HepG2 (cell line): Measurements from ENCODE around the gene CYP2W1. TPM values are rescaled to one million over a fixed set of nuclear protein-coding genes. Genes with fewer than 3 reads are reported as not detected.
A peak's percentile ranks its signal among the peaks of the same experiment; 100 is the strongest.

Experiments
- ATAC-seq: fragments of 200-7000 bp; cut with Tn5 transposase; 3 replicates; pipeline ENCODE4 v1.9.1; 2020; ENCODE audit warnings: mild to moderate bottlenecking, moderate library complexity
- BruUV-seq: library from RNA; stranded (reverse); fragments of 400-500 nt; replicated peaks from 2 replicates; lab custom pipeline; 2021; lab: Mats Ljungman, UMichigan
- CTCF ChIA-PET: fragments of 300-600 bp; formaldehyde crosslinking; extraction: SDS; loops from one replicate; lab custom pipeline; 2021; ENCODE audit warnings: low total read pairs, inconsistent platforms, low intra/inter-chr PET ratio; lab: Yijun Ruan, JAX
- POLR2A ChIA-PET: fragments of 350-600 bp; sonication (Branson Sonifier 250); formaldehyde crosslinking; loops from one replicate; lab custom pipeline; 2020; ENCODE audit warnings: antibody characterized with exemption, inconsistent platforms; lab: Yijun Ruan, JAX
- DNase-seq: peaks from one replicate; pipeline ENCODE4 v3.0.0-alpha.2; 2015; ENCODE audit warnings: low spot score
- FAIRE-seq: peaks from 3 replicates; lab custom pipeline; 2011; peaks lifted over from hg19 to GRCh38; lab: Jason Lieb, UNC
- H2AFZ ChIP-seq: one replicate; pipeline ENCODE4 v1.6.1; 2011; ENCODE audit warnings: low read length, inconsistent platforms
- H3K27ac ChIP-seq: fragments of 300-600 bp; 3 replicates; pipeline ENCODE4 v1.8.0; 2011; ENCODE audit warnings: mixed run types, mild to moderate bottlenecking, mixed read lengths, low read length, inconsistent platforms; ENCODE audit not compliant: insufficient read depth; ENCODE audit errors: extremely low read length
- H3K27me3 ChIP-seq, 2 experiments: fragments of 200-600 bp in 1 of 2; 2 replicates in 1 of 2; 3 replicates in 1 of 2; pipeline versions ENCODE4 v1.6.0 to v1.8.0; 2011; ENCODE audit warnings: low read length in 2 of 2, mild to moderate bottlenecking in 2 of 2, moderate library complexity in 2 of 2, inconsistent platforms in 1 of 2; ENCODE audit not compliant: insufficient read depth in 2 of 2, control insufficient read depth in 1 of 2
- H3K36me3 ChIP-seq, 2 experiments: fragments of 200-600 bp in 1 of 2; replicated peaks in 1 of 2; 2 replicates in 1 of 2; 3 replicates in 1 of 2; pipeline versions ENCODE4 v1.5.1 to v1.8.0; 2011; ENCODE audit warnings: low read length in 2 of 2, inconsistent platforms in 1 of 2; ENCODE audit not compliant: insufficient read depth in 2 of 2, control insufficient read depth in 1 of 2
- H3K4me1 ChIP-seq: 2 replicates; pipeline ENCODE4 v1.5.1; 2012; ENCODE audit warnings: low read length, inconsistent platforms; ENCODE audit not compliant: insufficient read depth
- H3K4me2 ChIP-seq: 2 replicates; pipeline ENCODE4 v1.6.0; 2011; ENCODE audit warnings: low read depth, low read length, inconsistent platforms
- H3K4me3 ChIP-seq, 3 experiments: fragments of 200-600 bp in 1 of 3; sonication (generic), shearing (Covaris generic) in 1 of 3; replicated peaks in 1 of 3; 2 replicates each; pipeline ENCODE4 v1.5.1; 2011 to 2016; ENCODE audit warnings: low read length in 3 of 3, inconsistent platforms in 2 of 3, low read depth in 2 of 3, mild to moderate bottlenecking in 2 of 3, control low read depth in 1 of 3, mixed read lengths in 1 of 3; ENCODE audit not compliant: insufficient read depth in 1 of 3
- H3K79me2 ChIP-seq: one replicate; pipeline ENCODE4 v1.6.1; 2011; ENCODE audit warnings: low read length, inconsistent platforms; ENCODE audit not compliant: insufficient read depth
- H3K9ac ChIP-seq: 2 replicates; pipeline ENCODE4 v1.6.0; 2011; ENCODE audit warnings: mild to moderate bottlenecking, low read depth, low read length, inconsistent platforms; ENCODE audit not compliant: insufficient read depth
- H3K9me3 ChIP-seq: 2 replicates; pipeline ENCODE4 v1.5.1; 2012; ENCODE audit warnings: mild to moderate bottlenecking, low read length
- H4K20me1 ChIP-seq: 2 replicates; pipeline ENCODE4 v1.6.0; 2011; ENCODE audit warnings: inconsistent platforms, mild to moderate bottlenecking, low read length, moderate library complexity; ENCODE audit not compliant: insufficient read depth
- DR1 ChIP-seq: sonication (generic); formaldehyde crosslinking; IDR thresholded peaks from 2 replicates; pipeline ENCODE4 v1.8.0; 2021; ENCODE audit warnings: mild to moderate bottlenecking, missing genetic modification reagents, inconsistent platforms
- GATAD2A ChIP-seq: IDR thresholded peaks from 2 replicates; pipeline ENCODE4 v1.6.1; 2016
- GFI1 ChIP-seq: sonication (generic); formaldehyde crosslinking; IDR thresholded peaks from 2 replicates; pipeline ENCODE4 v1.5.0; 2020; ENCODE audit warnings: missing genetic modification reagents, mild to moderate bottlenecking, borderline replicate concordance
- KDM2A ChIP-seq: sonication (generic); formaldehyde crosslinking; IDR thresholded peaks from 2 replicates; pipeline ENCODE4 v1.4.0; 2020; ENCODE audit warnings: low read depth, missing genetic modification reagents, borderline replicate concordance
- NFKBIZ ChIP-seq: IDR thresholded peaks from 2 replicates; pipeline ENCODE4 v1.6.1; 2018; ENCODE audit warnings: missing genetic modification reagents, missing compliant biosample characterization
- NR2F6 ChIP-seq, 2 experiments: IDR thresholded peaks; 2 replicates each; pipeline ENCODE4 v1.6.1; 2016; ENCODE audit warnings: antibody characterized with exemption in 1 of 2, mild to moderate bottlenecking in 1 of 2
- POLR2G ChIP-seq: fragments of 200-400 bp; formaldehyde crosslinking; IDR thresholded peaks from 2 replicates; pipeline ENCODE4 v1.6.1; 2018; ENCODE audit warnings: mild to moderate bottlenecking, low read depth, low read length, moderate library complexity
- ZC3H4 ChIP-seq: sonication (generic); formaldehyde crosslinking; IDR thresholded peaks from 2 replicates; pipeline ENCODE4 v1.4.0; 2020; ENCODE audit warnings: missing genetic modification reagents, borderline replicate concordance
- ZNF326 ChIP-seq: sonication (generic); formaldehyde crosslinking; IDR thresholded peaks from 2 replicates; pipeline ENCODE4 v1.4.0; 2020; ENCODE audit warnings: missing genetic modification reagents, borderline replicate concordance
- ZNF354B ChIP-seq: sonication (generic); formaldehyde crosslinking; IDR thresholded peaks from 2 replicates; pipeline ENCODE4 v1.8.0; 2022; ENCODE audit warnings: mild to moderate bottlenecking, missing genetic modification reagents
- ZNF382 ChIP-seq: sonication (generic); formaldehyde crosslinking; IDR thresholded peaks from 2 replicates; pipeline ENCODE4 v1.5.0; 2020; ENCODE audit warnings: missing genetic modification reagents, mild to moderate bottlenecking, borderline replicate concordance
- WGBS: methylation state at CpG from one replicate; pipeline ENCODE4 v1.1.6; 2017; ENCODE audit warnings: low lambda C conversion rate; 5-methylcytosine and 5-hydroxymethylcytosine counted together
- in situ Hi-C: cut with HindIII; loops from 2 replicates; pipeline ENCODE4 v1.10.0; 2017; ENCODE audit warnings: low pct_unique_long_range_greater_than_20kb; ENCODE audit not compliant: extremely low pct_ligation_motif_present
- intact Hi-C: fragments of 100-400 bp; cut with micrococcal nuclease; formaldehyde crosslinking; loops from one replicate; pipeline ENCODE4 v1.10.0; 2022; ENCODE audit not compliant: unreplicated experiment
- polyA plus RNA-seq, 8 experiments: library from polyadenylated mRNA; depleted of rRNA in 3 of 8; stranded (reverse) in 7 of 8; unstranded in 1 of 8; fragments of >200 nt; fragmentation: Illumina TruSeq in 4 of 8; extraction: Trizol in 4 of 8; gene quantifications; 2 replicates each; pipeline versions ENCODE4 v1.2.1 to v1.2.3, GENCODE V29; 2011 to 2016; ENCODE audit warnings: low read depth in 4 of 8, missing spikeins in 1 of 8, mixed read lengths in 1 of 8; ENCODE audit not compliant: insufficient read depth in 1 of 8
- total RNA-seq, 5 experiments: library from RNA; depleted of rRNA; stranded (reverse); fragments of >200 nt; fragmentation: Illumina TruSeq; extraction: Trizol; gene quantifications; 2 replicates each; pipeline ENCODE4 v1.2.3, GENCODE V29; 2016; ENCODE audit warnings: low read depth in 1 of 5
- TF ChIP-seq, protein P1 (sequence below): sonication (generic); formaldehyde crosslinking; IDR thresholded peaks from 2 replicates; pipeline ENCODE4 v1.5.1; 2020; ENCODE audit warnings: missing genetic modification reagents, mild to moderate bottlenecking, borderline replicate concordance
- TF ChIP-seq, protein P2 (sequence below): sonication (generic); formaldehyde crosslinking; conservative IDR thresholded peaks from 2 replicates; pipeline ENCODE4 v1.8.0; 2022; ENCODE audit warnings: mild to moderate bottlenecking, moderate library complexity, missing genetic modification reagents
- TF ChIP-seq, protein P3 (sequence below): IDR thresholded peaks from 2 replicates; pipeline ENCODE4 v1.6.1; 2016; ENCODE audit warnings: mild to moderate bottlenecking, missing biosample characterization, missing genetic modification reagents

Gene CYP2W1
- total and polyA plus RNA-seq, 2 of the 13 experiments (the other 11 are each of a cell fraction or from before 2014, with no cell fraction given): 19.5 to 31.7 TPM

DNA sequence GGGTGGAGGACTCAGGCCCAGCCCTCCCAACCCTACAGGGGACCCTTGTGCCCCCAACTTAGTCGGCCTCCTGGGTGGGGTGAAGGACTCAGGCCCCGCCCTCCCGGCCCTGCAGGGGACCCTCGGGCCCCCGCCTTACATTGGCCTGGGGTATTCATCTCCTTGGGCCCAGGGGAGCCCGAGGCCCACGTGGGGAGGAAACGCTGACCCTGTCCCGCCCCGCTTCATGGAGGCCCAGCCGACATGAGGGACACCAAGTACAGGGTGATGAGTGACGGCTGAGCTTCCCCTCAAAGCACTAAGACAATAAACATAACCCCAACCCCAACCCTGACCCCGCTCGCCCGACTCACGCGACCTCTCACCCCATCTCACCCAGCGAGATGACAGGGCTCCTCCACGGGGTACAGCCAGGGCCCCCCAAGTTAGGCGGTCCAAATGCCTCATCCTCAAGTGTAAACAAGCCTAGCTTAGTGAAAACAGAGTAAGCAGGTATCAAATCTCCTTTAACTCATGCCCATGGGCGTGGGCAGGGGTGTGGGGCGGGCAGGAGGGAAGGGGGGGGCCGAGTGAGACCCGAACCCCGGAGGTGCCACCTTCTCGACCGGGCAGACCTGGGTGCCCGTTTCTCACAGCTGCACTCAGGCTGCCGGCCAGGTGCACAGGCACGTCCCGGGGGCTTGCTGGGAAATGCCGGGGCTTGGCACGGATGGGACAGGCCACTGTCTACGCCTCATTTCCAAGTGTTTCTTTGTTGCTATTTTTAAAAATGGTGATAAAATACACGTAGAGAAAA is 8.2 kb downstream of the CYP2W1 start (continued):
- TF ChIP-seq KDM2A (CRISPR knock-in tag): peak; percentile 73
- no peak for TF ChIP-seq NFKBIZ
- TF ChIP-seq GFI1: no peak

DNA sequence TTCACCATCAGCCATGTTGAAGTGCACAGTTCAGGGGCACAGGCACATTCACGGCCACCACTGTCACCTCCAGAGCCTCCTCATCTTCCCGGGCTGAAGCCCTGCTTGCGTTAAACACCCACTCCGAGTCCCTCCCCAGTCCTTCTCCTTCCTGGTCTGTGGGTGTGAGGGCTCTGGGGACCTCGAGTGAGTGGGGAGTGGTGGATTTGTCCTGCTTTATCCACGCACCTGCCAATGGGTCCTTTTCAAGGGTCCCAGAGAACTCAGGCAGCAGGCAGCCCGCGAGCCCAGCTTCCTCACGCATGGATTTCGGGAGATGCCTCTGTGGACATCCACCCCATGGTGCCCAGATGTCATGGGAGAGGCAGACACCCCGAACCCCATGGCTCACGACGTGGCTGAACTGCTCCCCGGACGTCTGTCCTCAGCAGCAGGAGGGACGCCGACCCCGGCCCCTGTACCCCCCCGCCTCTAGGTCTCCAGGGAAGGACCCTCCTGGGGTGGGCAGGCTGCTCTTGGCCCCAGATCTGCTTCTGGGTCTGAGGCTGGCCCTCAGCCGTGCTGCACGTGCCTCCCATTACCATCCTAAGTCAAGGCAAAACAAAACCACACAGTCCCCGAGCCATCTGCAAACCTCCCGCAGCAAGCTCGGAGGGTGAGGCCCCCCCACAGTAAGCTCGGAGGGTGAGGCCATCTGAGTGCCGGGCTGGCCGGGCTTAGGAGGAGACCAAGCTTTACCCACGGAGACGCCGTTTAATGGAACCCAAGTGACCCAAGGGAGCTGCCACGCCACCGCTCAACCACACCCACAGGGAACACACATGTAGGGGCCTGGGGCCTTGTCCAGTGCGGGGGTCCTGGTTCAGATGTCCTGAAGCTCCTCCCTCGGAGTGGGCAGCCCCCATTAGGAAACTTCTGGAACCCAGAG is 9.0 kb downstream of the CYP2W1 start:
- DNase-seq (no peak), ATAC-seq (peak; percentile 15), FAIRE-seq (no peak)
- POLR2A ChIA-PET: interaction anchor here (0.7 to 5.2 kb wide), 28 partner anchors 8 to 191 kb away, joined by 3 to 292 read pairs (median 5); partner anchors contain the start of genes ADAP1, COX19, CYP2W1 and GET4
- WGBS: 14% methylated on average over 8 of the region's 34 CpGs
- Histone ChIP-seq H4K20me1 (no peaks in the 10 kb centered on the region), H3K9me3 (no peaks in the 10 kb centered on the region), H3K4me3 (peak overlapping the region; percentile 54 to 74 (median 61); a peak in 5 of 6 replicates), H3K27ac (peak overlapping the region; percentile 91), H3K4me2 (peak overlapping the region; percentile 82), H3K9ac (peak overlapping the region; percentile 71), H2AFZ (no peak overlapping the region), H3K79me2 (no peaks in the 10 kb centered on the region), H3K27me3 (no peaks in the 10 kb centered on the region), H3K4me1 (peaks cover 35% of the 10 kb centered on the region), H3K36me3 (peaks cover 2 to 5% of the 10 kb centered on the region in 2 experiments; a peak in 2 of 5 replicates)
- in situ Hi-C loops (loop anchor here (5.0 kb wide), 1 partner anchor 75 kb away; no protein-coding TSS in a partner anchor), intact Hi-C loops (loop anchor here (1.0 to 5.0 kb wide), 2 partner anchors 10 to 55 kb away; no protein-coding TSS in a partner anchor)
- CTCF ChIA-PET: interaction anchor here (0.8 to 4.4 kb wide), 11 partner anchors 14 to 191 kb away, joined by 3 to 65 read pairs (median 5); partner anchors contain the start of genes COX19 and GPER1
- TSS peak; percentile 64 for BruUV-seq
- TF ChIP-seq ZNF354B (CRISPR knock-in tag): 0 out of 2 replicates have a peak, but pooled peaks have one; percentile 33
- TF ChIP-seq NR2F6 (IDR thresholded peaks at IDR 0.05): no peak
- no peak for TF ChIP-seq NR2F6 (CRISPR knock-in tag; IDR thresholded peaks at IDR 0.05)
- 0 out of 2 replicates have a peak, but pooled peaks have one; percentile 38 for TF ChIP-seq ZC3H4 (CRISPR knock-in tag)
- TF ChIP-seq ZNF326 (CRISPR knock-in tag): peak; percentile 52; the same call in 1 of the 2 replicates
- TF ChIP-seq POLR2G: peak; percentile 61
- TF ChIP-seq, protein P1, sequence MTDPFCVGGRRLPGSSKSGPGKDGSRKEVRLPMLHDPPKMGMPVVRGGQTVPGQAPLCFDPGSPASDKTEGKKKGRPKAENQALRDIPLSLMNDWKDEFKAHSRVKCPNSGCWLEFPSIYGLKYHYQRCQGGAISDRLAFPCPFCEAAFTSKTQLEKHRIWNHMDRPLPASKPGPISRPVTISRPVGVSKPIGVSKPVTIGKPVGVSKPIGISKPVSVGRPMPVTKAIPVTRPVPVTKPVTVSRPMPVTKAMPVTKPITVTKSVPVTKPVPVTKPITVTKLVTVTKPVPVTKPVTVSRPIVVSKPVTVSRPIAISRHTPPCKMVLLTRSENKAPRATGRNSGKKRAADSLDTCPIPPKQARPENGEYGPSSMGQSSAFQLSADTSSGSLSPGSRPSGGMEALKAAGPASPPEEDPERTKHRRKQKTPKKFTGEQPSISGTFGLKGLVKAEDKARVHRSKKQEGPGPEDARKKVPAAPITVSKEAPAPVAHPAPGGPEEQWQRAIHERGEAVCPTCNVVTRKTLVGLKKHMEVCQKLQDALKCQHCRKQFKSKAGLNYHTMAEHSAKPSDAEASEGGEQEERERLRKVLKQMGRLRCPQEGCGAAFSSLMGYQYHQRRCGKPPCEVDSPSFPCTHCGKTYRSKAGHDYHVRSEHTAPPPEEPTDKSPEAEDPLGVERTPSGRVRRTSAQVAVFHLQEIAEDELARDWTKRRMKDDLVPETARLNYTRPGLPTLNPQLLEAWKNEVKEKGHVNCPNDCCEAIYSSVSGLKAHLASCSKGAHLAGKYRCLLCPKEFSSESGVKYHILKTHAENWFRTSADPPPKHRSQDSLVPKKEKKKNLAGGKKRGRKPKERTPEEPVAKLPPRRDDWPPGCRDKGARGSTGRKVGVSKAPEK (CRISPR knock-in tag): 0 out of 2 replicates have a peak, but pooled peaks have one; percentile 26
- TF ChIP-seq, protein P2, sequence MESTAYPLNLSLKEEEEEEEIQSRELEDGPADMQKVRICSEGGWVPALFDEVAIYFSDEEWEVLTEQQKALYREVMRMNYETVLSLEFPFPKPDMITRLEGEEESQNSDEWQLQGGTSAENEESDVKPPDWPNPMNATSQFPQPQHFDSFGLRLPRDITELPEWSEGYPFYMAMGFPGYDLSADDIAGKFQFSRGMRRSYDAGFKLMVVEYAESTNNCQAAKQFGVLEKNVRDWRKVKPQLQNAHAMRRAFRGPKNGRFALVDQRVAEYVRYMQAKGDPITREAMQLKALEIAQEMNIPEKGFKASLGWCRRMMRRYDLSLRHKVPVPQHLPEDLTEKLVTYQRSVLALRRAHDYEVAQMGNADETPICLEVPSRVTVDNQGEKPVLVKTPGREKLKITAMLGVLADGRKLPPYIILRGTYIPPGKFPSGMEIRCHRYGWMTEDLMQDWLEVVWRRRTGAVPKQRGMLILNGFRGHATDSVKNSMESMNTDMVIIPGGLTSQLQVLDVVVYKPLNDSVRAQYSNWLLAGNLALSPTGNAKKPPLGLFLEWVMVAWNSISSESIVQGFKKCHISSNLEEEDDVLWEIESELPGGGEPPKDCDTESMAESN (CRISPR knock-in tag): peak; percentile 63; the same call in 1 of the 2 replicates
- TF ChIP-seq ZNF382 (CRISPR knock-in tag): no peak
- no peak for TF ChIP-seq DR1
- TF ChIP-seq GATAD2A (CRISPR knock-in tag): no peak
- TF ChIP-seq, protein P3, sequence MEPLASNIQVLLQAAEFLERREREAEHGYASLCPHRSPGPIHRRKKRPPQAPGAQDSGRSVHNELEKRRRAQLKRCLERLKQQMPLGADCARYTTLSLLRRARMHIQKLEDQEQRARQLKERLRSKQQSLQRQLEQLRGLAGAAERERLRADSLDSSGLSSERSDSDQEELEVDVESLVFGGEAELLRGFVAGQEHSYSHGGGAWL (CRISPR knock-in tag): no peak
